ENCODE results near the gene SKI. TPM values are rescaled to one million over a fixed set of nuclear protein-coding genes. Genes with fewer than 3 reads are reported as not detected.

The SKI gene
- total RNA-seq, 1 experiment from 2014 or later = 53.7 TPM

DNA sequence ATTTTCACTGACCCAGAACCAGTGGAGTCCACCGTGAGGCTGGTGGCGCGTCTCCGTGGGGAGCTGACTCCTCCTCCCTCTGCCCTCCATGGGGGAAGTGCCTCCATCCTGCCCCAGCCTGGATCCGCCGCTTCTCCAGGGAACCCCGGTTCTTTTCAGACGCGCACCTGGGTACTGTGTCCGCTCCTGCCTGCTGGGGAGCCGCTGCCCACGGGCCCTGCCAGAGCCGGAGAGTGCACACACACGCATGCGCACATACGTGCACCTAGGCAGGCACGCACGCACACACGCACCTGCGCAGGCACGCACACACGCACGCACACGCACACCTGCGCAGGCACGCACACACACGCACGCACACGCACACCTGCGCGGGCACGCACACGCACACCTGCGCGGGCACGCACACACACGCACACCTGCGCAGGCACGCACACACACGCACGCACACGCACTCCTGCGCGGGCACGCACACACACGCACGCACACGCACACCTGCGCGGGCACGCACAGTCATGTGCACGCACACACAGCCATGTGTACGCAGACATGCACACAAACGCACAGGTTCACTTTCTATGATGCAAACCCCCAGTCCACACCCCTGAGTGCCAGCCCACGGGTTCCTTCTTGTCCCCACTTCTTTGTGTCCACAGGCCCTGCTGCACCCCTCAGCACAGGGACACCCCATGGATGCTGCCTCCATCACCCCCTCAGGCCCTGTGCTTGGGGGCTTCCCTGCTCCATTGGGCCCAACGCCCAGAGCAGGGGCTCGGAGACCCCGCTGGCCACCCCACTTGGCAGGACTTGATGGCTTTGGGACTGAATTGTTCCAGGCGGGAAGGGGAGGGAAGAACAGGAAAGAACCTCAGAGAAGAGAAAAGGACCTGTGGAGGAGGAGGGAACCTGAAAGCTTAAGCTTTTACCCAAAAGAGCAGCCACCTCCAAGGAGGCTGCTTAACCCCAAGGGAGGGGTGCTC lies 120.5 kb downstream of the SKI start:
- H3K4me3 Mint-ChIP-seq (ENCODE audit: unreplicated experiment) = no peak overlapping the region
- no peaks in the 10 kb centered on the region for H3K27me3 Mint-ChIP-seq (ENCODE audit: insufficient read depth, unreplicated experiment)
- intact Hi-C loops (cut with micrococcal nuclease) = no loop called here
- H3K9me3 Mint-ChIP-seq (ENCODE audit: unreplicated experiment) = no peaks in the 10 kb centered on the region
- TF ChIP-seq, protein P1, sequence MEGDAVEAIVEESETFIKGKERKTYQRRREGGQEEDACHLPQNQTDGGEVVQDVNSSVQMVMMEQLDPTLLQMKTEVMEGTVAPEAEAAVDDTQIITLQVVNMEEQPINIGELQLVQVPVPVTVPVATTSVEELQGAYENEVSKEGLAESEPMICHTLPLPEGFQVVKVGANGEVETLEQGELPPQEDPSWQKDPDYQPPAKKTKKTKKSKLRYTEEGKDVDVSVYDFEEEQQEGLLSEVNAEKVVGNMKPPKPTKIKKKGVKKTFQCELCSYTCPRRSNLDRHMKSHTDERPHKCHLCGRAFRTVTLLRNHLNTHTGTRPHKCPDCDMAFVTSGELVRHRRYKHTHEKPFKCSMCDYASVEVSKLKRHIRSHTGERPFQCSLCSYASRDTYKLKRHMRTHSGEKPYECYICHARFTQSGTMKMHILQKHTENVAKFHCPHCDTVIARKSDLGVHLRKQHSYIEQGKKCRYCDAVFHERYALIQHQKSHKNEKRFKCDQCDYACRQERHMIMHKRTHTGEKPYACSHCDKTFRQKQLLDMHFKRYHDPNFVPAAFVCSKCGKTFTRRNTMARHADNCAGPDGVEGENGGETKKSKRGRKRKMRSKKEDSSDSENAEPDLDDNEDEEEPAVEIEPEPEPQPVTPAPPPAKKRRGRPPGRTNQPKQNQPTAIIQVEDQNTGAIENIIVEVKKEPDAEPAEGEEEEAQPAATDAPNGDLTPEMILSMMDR (IDR thresholded peaks at IDR 0.05; ENCODE audit: unreplicated experiment) = no peak
- no peaks in the 10 kb centered on the region for H3K4me1 Mint-ChIP-seq (ENCODE audit: insufficient read depth, unreplicated experiment)
- H3K27ac Mint-ChIP-seq (ENCODE audit: low read depth, unreplicated experiment) = no peak overlapping the region
- H3K36me3 Mint-ChIP-seq (ENCODE audit: insufficient read depth, unreplicated experiment) = peaks cover 6% of the 10 kb centered on the region
- CTCF ChIA-PET = no interaction called here
- BruUV-seq (replicated peaks) = no TSS peak
- POLR2A ChIA-PET = no interaction called here
- no peak for DNase-seq (ENCODE audit: unreplicated experiment)

DNA sequence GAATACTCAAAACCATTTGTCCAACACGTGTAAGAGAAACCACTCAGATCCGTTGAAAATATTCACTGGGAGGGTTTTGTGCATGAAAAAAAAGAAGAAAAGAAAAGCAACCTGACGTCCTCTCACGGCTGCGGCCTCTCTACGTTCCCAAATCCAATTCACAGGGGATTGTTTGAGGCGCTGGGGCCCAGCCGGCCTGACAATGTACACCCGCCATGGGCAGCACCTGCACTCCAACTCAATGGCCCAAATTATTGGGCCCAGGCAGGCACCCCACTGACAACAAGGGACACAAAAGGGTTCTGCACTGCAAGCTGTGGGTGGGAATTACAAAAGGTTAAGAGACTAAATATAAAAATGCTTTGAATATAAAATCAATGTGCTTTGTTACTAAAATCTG lies 121.7 kb downstream of the SKI start:
- Mint-ChIP-seq H3K4me3 (ENCODE audit: unreplicated experiment) (no peak overlapping the region), H3K27me3 (ENCODE audit: insufficient read depth, unreplicated experiment) (no peaks in the 10 kb centered on the region), H3K9me3 (ENCODE audit: unreplicated experiment) (no peaks in the 10 kb centered on the region), H3K36me3 (ENCODE audit: insufficient read depth, unreplicated experiment) (peaks cover 6% of the 10 kb centered on the region), H3K4me1 (ENCODE audit: insufficient read depth, unreplicated experiment) (no peaks in the 10 kb centered on the region), H3K27ac (ENCODE audit: low read depth, unreplicated experiment) (no peak overlapping the region)
- BruUV-seq (replicated peaks) = no TSS peak
- TF ChIP-seq, protein P1 (IDR thresholded peaks at IDR 0.05; ENCODE audit: unreplicated experiment) = no peak
- POLR2A ChIA-PET = no interaction called here
- intact Hi-C loops (cut with micrococcal nuclease) = no loop called here
- DNase-seq (ENCODE audit: unreplicated experiment) = no peak
- CTCF ChIA-PET = no interaction called here

DNA sequence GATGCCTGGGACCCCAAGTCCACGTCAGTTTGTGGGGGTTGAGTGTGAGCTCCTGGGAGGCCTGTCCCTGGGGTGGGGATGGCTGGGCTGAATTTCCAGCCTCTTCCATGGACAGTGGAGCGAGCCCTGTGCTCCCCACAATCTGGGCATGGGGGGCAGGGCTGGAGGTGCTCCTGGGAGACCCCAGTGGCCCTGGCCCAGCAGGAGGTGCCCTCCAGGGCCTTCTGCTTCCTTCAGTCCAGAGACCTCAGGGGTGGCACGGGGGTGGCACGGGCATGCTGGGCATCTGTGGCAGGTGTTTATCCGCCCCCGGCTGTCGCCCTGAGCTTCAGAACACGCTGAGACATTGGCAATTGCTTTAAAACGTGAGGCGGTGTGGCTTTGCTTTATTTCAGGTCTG lies 122.4 kb downstream of the SKI start:
- TF ChIP-seq, protein P1 (IDR thresholded peaks at IDR 0.05; ENCODE audit: unreplicated experiment) = no peak
- no peak for DNase-seq (ENCODE audit: unreplicated experiment)
- Mint-ChIP-seq H3K4me1 (ENCODE audit: insufficient read depth, unreplicated experiment) (no peaks in the 10 kb centered on the region), H3K27ac (ENCODE audit: low read depth, unreplicated experiment) (no peak overlapping the region), H3K27me3 (ENCODE audit: insufficient read depth, unreplicated experiment) (no peaks in the 10 kb centered on the region), H3K36me3 (ENCODE audit: insufficient read depth, unreplicated experiment) (peaks cover 6% of the 10 kb centered on the region), H3K4me3 (ENCODE audit: unreplicated experiment) (no peak overlapping the region), H3K9me3 (ENCODE audit: unreplicated experiment) (no peaks in the 10 kb centered on the region)
- BruUV-seq (replicated peaks) = no TSS peak
- CTCF ChIA-PET = no interaction called here
- intact Hi-C loops (cut with micrococcal nuclease) = no loop called here
- POLR2A ChIA-PET = no interaction called here

DNA sequence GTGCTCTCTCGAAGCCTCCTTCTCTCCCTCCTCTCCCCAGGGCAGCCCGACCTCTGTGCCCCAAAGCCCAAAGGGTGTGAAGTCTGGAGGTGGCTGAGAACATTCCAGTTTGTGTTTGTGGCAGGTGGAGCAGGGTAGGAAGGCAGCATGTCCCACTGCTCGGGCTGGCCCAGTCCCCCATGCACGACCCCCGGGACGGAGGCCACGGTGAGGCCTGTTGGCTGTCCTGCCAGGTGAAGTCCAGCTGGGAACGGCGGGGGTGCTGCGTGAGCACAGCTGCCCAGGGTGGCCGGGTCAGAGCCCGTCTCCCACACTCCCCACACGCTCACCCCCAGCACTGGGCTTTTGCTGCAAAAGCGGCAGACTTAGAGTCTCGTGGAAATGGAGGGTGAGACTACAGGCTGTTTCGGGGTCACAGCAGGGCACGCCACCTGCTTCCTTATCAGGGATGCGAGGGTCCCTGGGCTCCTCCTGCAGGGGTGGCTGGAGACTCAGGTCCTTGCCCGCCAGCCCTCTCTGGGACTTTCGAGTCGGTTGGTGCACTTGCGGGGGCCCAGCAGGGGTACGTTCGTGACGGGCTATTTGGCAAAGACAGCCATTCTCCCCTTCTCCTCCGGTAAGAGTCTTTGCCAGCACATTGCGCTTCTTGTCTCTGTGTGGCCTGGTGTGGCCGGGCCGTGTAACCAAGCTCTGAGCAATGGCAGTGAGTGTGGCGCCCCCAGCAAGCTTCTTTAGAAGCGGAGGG lies 123.0 kb downstream of the SKI start:
- Mint-ChIP-seq H3K9me3 (ENCODE audit: unreplicated experiment) (no peaks in the 10 kb centered on the region), H3K36me3 (ENCODE audit: insufficient read depth, unreplicated experiment) (peaks cover 6% of the 10 kb centered on the region), H3K4me3 (ENCODE audit: unreplicated experiment) (no peak overlapping the region), H3K27me3 (ENCODE audit: insufficient read depth, unreplicated experiment) (no peaks in the 10 kb centered on the region), H3K4me1 (ENCODE audit: insufficient read depth, unreplicated experiment) (no peaks in the 10 kb centered on the region), H3K27ac (ENCODE audit: low read depth, unreplicated experiment) (no peak overlapping the region)
- CTCF ChIA-PET = interaction anchor here (0.6 kb wide), 1 partner anchor 1076 kb away, joined by 3 read pairs; no protein-coding TSS in a partner anchor
- POLR2A ChIA-PET = no interaction called here
- DNase-seq (ENCODE audit: unreplicated experiment) = no peak
- TF ChIP-seq, protein P1 (IDR thresholded peaks at IDR 0.05; ENCODE audit: unreplicated experiment) = no peak
- intact Hi-C loops (cut with micrococcal nuclease) = no loop called here
- BruUV-seq (replicated peaks) = no TSS peak

Measured in MCF 10A (cell line).